PC-3 (cell line): ENCODE results near the gene MNT.

Experiments
- EZH2 ChIP-seq: fragments of 300-600 bp; sonication (generic); IDR thresholded peaks from one replicate; pipeline ENCODE4 v1.6.1; 2017; ENCODE audit warnings: antibody characterized with exemption, mild to moderate bottlenecking, low read length; ENCODE audit not compliant: unreplicated experiment
- TF ChIP-seq, protein P1 (sequence below): fragments of 300-600 bp; sonication (generic); conservative IDR thresholded peaks from 2 replicates; pipeline ENCODE4 v1.5.1; 2017; ENCODE audit warnings: antibody characterized with exemption, low read depth, mild to moderate bottlenecking, low read length

DNA sequence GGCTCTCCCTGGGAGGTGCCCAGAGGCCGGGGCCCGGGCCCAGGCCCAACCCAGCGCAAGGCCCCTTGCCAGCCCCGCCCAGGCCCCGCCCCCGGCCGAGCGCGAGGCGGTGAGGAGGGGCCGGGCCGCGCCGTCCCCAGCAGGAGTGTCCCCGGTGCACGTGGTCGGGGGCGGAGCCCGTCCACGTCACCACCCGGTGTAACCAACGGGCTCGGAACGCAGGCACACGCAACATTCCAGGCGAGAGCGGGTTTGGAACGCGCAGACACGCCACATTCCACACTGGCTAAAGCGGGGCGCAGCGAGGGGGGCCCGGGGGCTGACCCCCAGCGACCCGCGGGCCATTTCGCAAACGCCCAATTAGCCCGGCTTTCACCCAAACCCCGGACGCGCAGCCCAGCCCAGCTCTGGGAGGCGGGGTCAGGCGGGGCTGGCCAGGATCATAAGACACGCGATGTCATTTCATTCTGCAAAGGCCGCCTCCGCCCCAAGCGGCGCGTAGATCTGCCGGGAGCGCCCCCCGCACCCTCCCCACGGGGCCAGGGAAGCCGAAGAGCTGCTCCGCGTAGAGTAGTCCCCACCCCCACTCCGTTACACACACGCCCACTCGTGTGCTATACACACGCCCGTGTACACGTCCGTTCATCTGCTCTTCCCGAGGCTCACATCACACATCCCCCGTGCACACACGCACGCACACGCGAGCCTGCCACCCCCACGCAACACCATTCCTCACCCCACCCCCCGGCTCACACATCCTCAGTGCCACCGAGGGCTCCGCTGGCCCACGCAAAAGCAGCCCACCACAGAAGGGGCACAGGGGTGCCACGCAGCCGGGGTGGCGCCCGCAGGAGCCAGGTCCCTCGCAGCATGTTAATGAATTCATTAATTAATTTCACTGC is 1.0 kb downstream of the MNT start:
- TF ChIP-seq, protein P1, sequence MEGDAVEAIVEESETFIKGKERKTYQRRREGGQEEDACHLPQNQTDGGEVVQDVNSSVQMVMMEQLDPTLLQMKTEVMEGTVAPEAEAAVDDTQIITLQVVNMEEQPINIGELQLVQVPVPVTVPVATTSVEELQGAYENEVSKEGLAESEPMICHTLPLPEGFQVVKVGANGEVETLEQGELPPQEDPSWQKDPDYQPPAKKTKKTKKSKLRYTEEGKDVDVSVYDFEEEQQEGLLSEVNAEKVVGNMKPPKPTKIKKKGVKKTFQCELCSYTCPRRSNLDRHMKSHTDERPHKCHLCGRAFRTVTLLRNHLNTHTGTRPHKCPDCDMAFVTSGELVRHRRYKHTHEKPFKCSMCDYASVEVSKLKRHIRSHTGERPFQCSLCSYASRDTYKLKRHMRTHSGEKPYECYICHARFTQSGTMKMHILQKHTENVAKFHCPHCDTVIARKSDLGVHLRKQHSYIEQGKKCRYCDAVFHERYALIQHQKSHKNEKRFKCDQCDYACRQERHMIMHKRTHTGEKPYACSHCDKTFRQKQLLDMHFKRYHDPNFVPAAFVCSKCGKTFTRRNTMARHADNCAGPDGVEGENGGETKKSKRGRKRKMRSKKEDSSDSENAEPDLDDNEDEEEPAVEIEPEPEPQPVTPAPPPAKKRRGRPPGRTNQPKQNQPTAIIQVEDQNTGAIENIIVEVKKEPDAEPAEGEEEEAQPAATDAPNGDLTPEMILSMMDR: no peak
- no peak for TF ChIP-seq EZH2
